B cell (primary cell): ENCODE data around the gene WDR33. TPM values are rescaled to one million over a fixed set of nuclear protein-coding genes. Genes with fewer than 3 reads are reported as not detected.

Experiments used
- ATAC-seq: fragments of 200-7000 bp; cut with Tn5 transposase; one replicate; pipeline ENCODE4 v1.10.0; 2021; ENCODE audit warnings: low read depth, mild to moderate bottlenecking, moderate number of reproducible peaks, moderate library complexity
- CTCF ChIA-PET: fragments of 350-600 bp; sonication (Branson Sonifier 250); formaldehyde crosslinking; loops from one replicate; lab custom pipeline; 2021; ENCODE audit warnings: antibody characterized with exemption, inconsistent platforms; lab: Charles Lee
- POLR2A ChIA-PET: fragments of 350-600 bp; sonication (Branson Sonifier 250); formaldehyde crosslinking; loops from one replicate; lab custom pipeline; 2021; ENCODE audit warnings: antibody characterized with exemption; lab: Charles Lee
- DNase-seq: peaks from one replicate; pipeline ENCODE4 v3.0.0; 2013
- H2AFZ ChIP-seq: 2 replicates; pipeline ENCODE4 v1.6.1; 2012; ENCODE audit warnings: mild to moderate bottlenecking, low read depth, low read length; ENCODE audit not compliant: insufficient read depth, poor library complexity, severe bottlenecking
- H3K27ac ChIP-seq, 2 donors: 1 replicate in 1 of 2; 2 replicates in 1 of 2; pipeline ENCODE4 v1.5.1; 2012 to 2013; ENCODE audit warnings: low read length in 2 of 2, mild to moderate bottlenecking in 2 of 2, moderate library complexity in 1 of 2
- H3K27me3 ChIP-seq, 4 experiments: fragments of 200-600 bp in 1 of 4; sonication (generic) in 1 of 4; replicated peaks in 1 of 4; 1 replicate in 2 of 4; 2 replicates in 2 of 4; pipeline versions ENCODE4 v1.6.1 to v1.7.0; 2013 to 2016; ENCODE audit warnings: low read length in 3 of 4, mild to moderate bottlenecking in 2 of 4, mixed read lengths in 1 of 4, moderate library complexity in 1 of 4; ENCODE audit not compliant: insufficient read depth in 4 of 4, control insufficient read depth in 3 of 4; ENCODE audit errors: control extremely low read depth in 1 of 4
- H3K36me3 ChIP-seq, 2 experiments: replicated peaks in 1 of 2; 1 replicate in 1 of 2; 2 replicates in 1 of 2; pipeline versions ENCODE4 v1.6.1 to v1.7.1; 2013; ENCODE audit warnings: low read length in 1 of 2; ENCODE audit not compliant: insufficient read depth in 2 of 2, control insufficient read depth in 1 of 2; ENCODE audit errors: control extremely low read depth in 1 of 2, extremely low read depth in 1 of 2
- H3K4me1 ChIP-seq, 2 donors: fragments of 200-600 bp in 1 of 2; sonication (generic) in 1 of 2; 1 replicate in 1 of 2; 2 replicates in 1 of 2; pipeline versions ENCODE4 v1.5.1 to v1.6.1; 2013 to 2017; ENCODE audit warnings: low read length in 2 of 2; ENCODE audit not compliant: control insufficient read depth in 2 of 2, insufficient read depth in 2 of 2
- H3K4me2 ChIP-seq: replicated peaks from 2 replicates; pipeline ENCODE3; 2012; ENCODE audit warnings: mild to moderate bottlenecking, low read depth, low read length; ENCODE audit not compliant: poor library complexity, severe bottlenecking
- H3K4me3 ChIP-seq, 5 experiments: fragments of 200-600 bp in 1 of 5; sonication (generic) in 1 of 5; 1 replicate in 3 of 5; 2 replicates in 2 of 5; pipeline versions ENCODE4 v1.5.1 to v1.7.0; 2011 to 2016; ENCODE audit warnings: low read length in 4 of 5, mild to moderate bottlenecking in 4 of 5, low read depth in 2 of 5, control low read depth in 1 of 5, moderate library complexity in 1 of 5; ENCODE audit not compliant: insufficient read depth in 1 of 5; ENCODE audit errors: control extremely low read depth in 1 of 5, extremely low read depth in 1 of 5
- H3K79me2 ChIP-seq: fragments of 200-600 bp; sonication (generic); one replicate; pipeline ENCODE4 v1.6.0; 2016; ENCODE audit warnings: low read length; ENCODE audit not compliant: control insufficient read depth, insufficient read depth
- H3K9ac ChIP-seq: fragments of 200-600 bp; sonication (generic); 2 replicates; pipeline ENCODE4 v1.6.1; 2017; ENCODE audit warnings: mild to moderate bottlenecking, low read length, moderate library complexity
- H3K9me3 ChIP-seq, 3 donors: one replicate each; pipeline versions ENCODE4 v1.6.1 to v1.7.1; 2013; ENCODE audit warnings: low read length in 2 of 3; ENCODE audit not compliant: control insufficient read depth in 2 of 3, insufficient read depth in 1 of 3; ENCODE audit errors: control extremely low read depth in 1 of 3
- H4K20me1 ChIP-seq: 2 replicates; pipeline ENCODE4 v1.6.0; 2012; ENCODE audit warnings: mild to moderate bottlenecking, low read length; ENCODE audit not compliant: insufficient read depth, control insufficient read depth, poor library complexity, severe bottlenecking
- H3K27ac Mint-ChIP-seq: one replicate; pipeline ENCODE4 v1.8.0; 2021; ENCODE audit warnings: mixed read lengths
- H3K27me3 Mint-ChIP-seq: one replicate; pipeline ENCODE4 v1.8.0; 2021; ENCODE audit warnings: mixed read lengths
- H3K4me1 Mint-ChIP-seq: one replicate; pipeline ENCODE4 v1.8.0; 2021; ENCODE audit warnings: mixed read lengths
- H3K4me3 Mint-ChIP-seq: one replicate; pipeline ENCODE4 v1.8.0; 2021; ENCODE audit warnings: mixed read lengths
- H3K9me3 Mint-ChIP-seq: one replicate; pipeline ENCODE4 v1.8.0; 2022; ENCODE audit warnings: mixed read lengths; ENCODE audit not compliant: insufficient read depth
- CTCF ChIP-seq: fragments of 200-600 bp; IDR thresholded peaks from one replicate; pipeline ENCODE4 v1.8.0; 2022; ENCODE audit warnings: antibody characterized with exemption, mild to moderate bottlenecking
- EZH2 ChIP-seq: IDR thresholded peaks from 2 replicates; pipeline ENCODE4 v1.6.1; 2012; ENCODE audit warnings: borderline replicate concordance, low read depth, mild to moderate bottlenecking, moderate library complexity, low read length; ENCODE audit not compliant: insufficient read depth, poor library complexity, severe bottlenecking
- WGBS: methylation state at CpG from one replicate; pipeline ENCODE4 v1.1.5; 2013; ENCODE audit warnings: missing lambda C conversion rate; ENCODE audit not compliant: insufficient coverage; 5-methylcytosine and 5-hydroxymethylcytosine counted together
- intact Hi-C: fragments of 100-400 bp; cut with micrococcal nuclease; formaldehyde crosslinking; loops from one replicate; pipeline ENCODE4 v1.10.0; 2022
- polyA plus RNA-seq: library from polyadenylated mRNA; depleted of rRNA; stranded (reverse); fragments of >200 nt; gene quantifications from 2 replicates; pipeline ENCODE4 v1.2.3, GENCODE V29; 2012
- total RNA-seq, 2 donors: library from RNA; stranded (reverse); fragments of 120-200 nt in 1 of 2; gene quantifications; 1 replicate in 1 of 2; 2 replicates in 1 of 2; pipeline versions ENCODE4 v1.2.3 to v1.2.4, GENCODE V29; 2013 to 2022

The WDR33 gene
- total and polyA plus RNA-seq, 2 donors (not counting 1 experiment from before 2014, with no cell fraction given) = 17.2 to 101 TPM

GRCh38 chr2:127690696-127691095, 120.3 kb downstream of the WDR33 start:
- Mint-ChIP-seq H3K4me3 (no peak overlapping the region), H3K9me3 (peaks cover 9% of the 10 kb centered on the region), H3K27me3 (no peaks in the 10 kb centered on the region), H3K27ac (no peak overlapping the region), H3K4me1 (no peaks in the 10 kb centered on the region)
- Histone ChIP-seq H3K4me2 (no peak overlapping the region), H3K27me3 (peaks cover 0 to 3% (median 0%) of the 10 kb centered on the region in 4 experiments), H3K36me3 (no peaks in the 10 kb centered on the region), H3K79me2 (no peaks in the 10 kb centered on the region), H3K4me3 (no peak overlapping the region), H4K20me1 (no peaks in the 10 kb centered on the region), H2AFZ (no peak overlapping the region), H3K27ac (no peak overlapping the region), H3K9me3 (peaks cover 0 to 19% (median 16%) of the 10 kb centered on the region in 3 donors), H3K4me1 (no peaks in the 10 kb centered on the region), H3K9ac (no peak overlapping the region)
- intact Hi-C loops = no loop called here
- no peak for TF ChIP-seq EZH2
- no peak for TF ChIP-seq CTCF
- 89% methylated on average over 2 of the region's 2 CpGs for WGBS
- ChIA-PET CTCF (no interaction called here), POLR2A (no interaction called here)
- DNase-seq (no peak), ATAC-seq (no peak)

DNA sequence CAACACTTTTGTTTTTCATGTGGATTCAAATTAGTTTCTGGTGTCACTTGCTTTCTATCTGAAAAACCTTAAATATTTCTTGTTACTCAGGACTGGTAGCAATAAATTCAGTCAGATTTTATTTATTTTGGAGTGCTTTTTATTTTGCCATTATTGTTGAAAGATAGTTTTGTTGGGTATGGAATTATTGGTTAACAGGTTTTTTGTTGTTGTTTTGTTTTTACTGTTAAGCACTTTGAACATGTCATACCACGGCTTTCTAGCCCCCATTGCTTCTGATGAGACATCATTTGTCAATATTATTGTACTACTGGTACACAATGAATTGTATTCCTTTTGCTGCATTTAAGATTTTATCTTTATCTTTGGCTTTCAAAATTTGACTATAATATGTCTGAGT, 122.6 kb downstream of the WDR33 start:
- H3K9me3 Mint-ChIP-seq = peaks cover 9% of the 10 kb centered on the region
- H3K36me3 ChIP-seq = no peaks in the 10 kb centered on the region
- H3K4me1 Mint-ChIP-seq = no peaks in the 10 kb centered on the region
- no CpG with 5 or more reads among the region's 1 CpG for WGBS
- no peaks in the 10 kb centered on the region for H3K27me3 Mint-ChIP-seq
- no peak overlapping the region for H3K27ac Mint-ChIP-seq
- H3K4me1 ChIP-seq = no peaks in the 10 kb centered on the region
- ChIA-PET POLR2A (no interaction called here), CTCF (no interaction called here)
- H4K20me1 ChIP-seq = no peaks in the 10 kb centered on the region
- H3K4me3 ChIP-seq = no peak overlapping the region
- H2AFZ ChIP-seq = no peak overlapping the region
- peaks cover 0 to 3% (median 0%) of the 10 kb centered on the region in 4 experiments for H3K27me3 ChIP-seq
- no peak for TF ChIP-seq EZH2
- H3K9ac ChIP-seq = no peak overlapping the region
- peaks cover 0 to 19% (median 16%) of the 10 kb centered on the region in 3 donors for H3K9me3 ChIP-seq
- no peak for ATAC-seq
- intact Hi-C loops = no loop called here
- no peak overlapping the region for H3K4me3 Mint-ChIP-seq
- no peak overlapping the region for H3K4me2 ChIP-seq
- H3K27ac ChIP-seq = no peak overlapping the region
- DNase-seq = no peak
- no peaks in the 10 kb centered on the region for H3K79me2 ChIP-seq
